Measurements from ENCODE around the gene NLRC4.
"Not testable (repeated sequence)": the region's sequence is repeated elsewhere in the genome, so short reads cannot be mapped to it uniquely, and the experiment has no call there.

Gene NLRC4

GRCh38 chr2:32248299-32248698 is 16.4 kb downstream of the NLRC4 start:
- DNase-seq (ENCODE audit: low read depth): no peak

GRCh38 chr2:32246911-32247310 is 17.8 kb downstream of the NLRC4 start:
- no peak for DNase-seq (ENCODE audit: low read depth)

GRCh38 chr2:32242331-32242730 is 22.4 kb downstream of the NLRC4 start:
- no peak for DNase-seq (ENCODE audit: low read depth)

- DNase-seq (ENCODE audit: low read depth): no peak
Observed at GRCh38 chr2:32237996-32238395, 26.7 kb downstream of the NLRC4 start.

- no peak for DNase-seq (ENCODE audit: low read depth)
Observed at GRCh38 chr2:32237488-32237887, 27.2 kb downstream of the NLRC4 start.

- DNase-seq (ENCODE audit: low read depth): no peak
Observed at GRCh38 chr2:32235315-32235714, 29.4 kb downstream of the NLRC4 start.

GRCh38 chr2:32231959-32232358 is 32.7 kb downstream of the NLRC4 start:
- DNase-seq (ENCODE audit: low read depth): no peak

GRCh38 chr2:32229635-32230034 is 35.1 kb downstream of the NLRC4 start:
- no peak for DNase-seq (ENCODE audit: low read depth)

- DNase-seq (ENCODE audit: low read depth): no peak
Observed at GRCh38 chr2:32228181-32228580, 36.5 kb downstream of the NLRC4 start.

- DNase-seq (ENCODE audit: low read depth): no peak
Observed at GRCh38 chr2:32227492-32227891, 37.2 kb downstream of the NLRC4 start.

GRCh38 chr2:32222966-32223365 is 41.7 kb downstream of the NLRC4 start:
- no peak for DNase-seq (ENCODE audit: low read depth)

- DNase-seq (ENCODE audit: low read depth): no peak
Observed at GRCh38 chr2:32220445-32220844, 44.2 kb downstream of the NLRC4 start.

- DNase-seq (ENCODE audit: low read depth): no peak
Observed at GRCh38 chr2:32212295-32212694, 52.4 kb downstream of the NLRC4 start.

- DNase-seq (ENCODE audit: low read depth): no peak
Observed at GRCh38 chr2:32210767-32211408, 53.8 kb downstream of the NLRC4 start.

GRCh38 chr2:32203428-32203827 is 61.3 kb downstream of the NLRC4 start:
- DNase-seq (ENCODE audit: low read depth): not testable (repeated sequence)

GRCh38 chr2:32200814-32201213 is 63.9 kb downstream of the NLRC4 start:
- no peak for DNase-seq (ENCODE audit: low read depth)

GRCh38 chr2:32192418-32192817 is 72.3 kb downstream of the NLRC4 start:
- no peak for DNase-seq (ENCODE audit: low read depth)

- DNase-seq (ENCODE audit: low read depth): no peak
Observed at GRCh38 chr2:32189011-32189410, 75.7 kb downstream of the NLRC4 start.

GRCh38 chr2:32182667-32183066 is 82.0 kb downstream of the NLRC4 start:
- no peak for DNase-seq (ENCODE audit: low read depth)
